SK-N-SH (cell line): ENCODE measurements around the gene SH3TC1. TPM values are rescaled to one million over a fixed set of nuclear protein-coding genes. Genes with fewer than 3 reads are reported as not detected.

Source experiments
- CTCF ChIA-PET: fragments of 300-600, 350-600 bp; formaldehyde crosslinking; extraction: SDS; loops from one replicate; lab custom pipeline; 2021; lab: Yijun Ruan, JAX
- POLR2A ChIA-PET: fragments of 350-600 bp; sonication (Branson Sonifier 250); formaldehyde crosslinking; extraction: SDS; loops from one replicate; lab custom pipeline; 2020; ENCODE audit warnings: antibody characterized with exemption, inconsistent platforms; lab: Yijun Ruan, JAX
- DNase-seq: peaks from one replicate; pipeline ENCODE4 v3.0.0; 2012
- H2AFZ ChIP-seq: fragments of 200-600 bp; sonication (generic); 2 replicates; pipeline ENCODE4 v1.8.1; 2016; ENCODE audit warnings: antibody characterized with exemption, mild to moderate bottlenecking, low read depth
- H3F3A ChIP-seq: fragments of 200-600 bp; sonication (generic); replicated peaks from 2 replicates; pipeline ENCODE3; 2016; ENCODE audit warnings: antibody characterized with exemption, mild to moderate bottlenecking; ENCODE audit not compliant: insufficient read depth
- H3K27ac ChIP-seq, 2 experiments: fragments of 200-500 bp in 1 of 2; fragments of 200-600 bp in 1 of 2; sonication (Bioruptor generic) in 1 of 2; sonication (generic), shearing (Covaris generic) in 1 of 2; 2 replicates each; pipeline versions ENCODE4 v1.5.1 to v1.6.1; 2014 to 2016; ENCODE audit warnings: low read depth in 2 of 2, inconsistent platforms in 1 of 2, low read length in 1 of 2, mild to moderate bottlenecking in 1 of 2, mixed read lengths in 1 of 2
- H3K27me3 ChIP-seq: fragments of 200-600 bp; sonication (generic), shearing (Covaris generic); 2 replicates; pipeline ENCODE4 v1.6.1; 2016; ENCODE audit warnings: mixed run types; ENCODE audit not compliant: insufficient read depth
- H3K36me3 ChIP-seq, 2 experiments: fragments of 200-500 bp in 1 of 2; fragments of 200-600 bp in 1 of 2; sonication (Bioruptor generic) in 1 of 2; sonication (generic) in 1 of 2; replicated peaks in 1 of 2; 2 replicates each; pipeline versions ENCODE3 to v1.5.1; 2014 to 2016; ENCODE audit warnings: low read length in 1 of 2, mild to moderate bottlenecking in 1 of 2; ENCODE audit not compliant: insufficient read depth in 2 of 2, control insufficient read depth in 1 of 2
- H3K4me1 ChIP-seq, 2 experiments: fragments of 200-500 bp in 1 of 2; fragments of 200-600 bp in 1 of 2; sonication (Bioruptor generic) in 1 of 2; sonication (generic), shearing (Covaris generic) in 1 of 2; 2 replicates each; pipeline versions ENCODE4 v1.5.1 to v1.6.1; 2014 to 2016; ENCODE audit warnings: low read depth in 1 of 2, low read length in 1 of 2, mixed run types in 1 of 2; ENCODE audit not compliant: insufficient read depth in 2 of 2, control insufficient read depth in 1 of 2
- H3K4me2 ChIP-seq: fragments of 200-600 bp; sonication (generic), shearing (Covaris generic); 2 replicates; pipeline ENCODE4 v1.6.1; 2017; ENCODE audit warnings: mixed run types
- H3K4me3 ChIP-seq, 2 experiments: fragments of 200-500 bp in 1 of 2; fragments of 200-600 bp in 1 of 2; sonication (Bioruptor generic) in 1 of 2; sonication (generic), shearing (Covaris generic) in 1 of 2; 2 replicates each; pipeline versions ENCODE4 v1.5.1 to v1.8.1; 2014 to 2016; ENCODE audit warnings: low read depth in 2 of 2, inconsistent platforms in 1 of 2, low read length in 1 of 2, mild to moderate bottlenecking in 1 of 2, mixed read lengths in 1 of 2, moderate library complexity in 1 of 2
- H3K79me2 ChIP-seq: fragments of 200-600 bp; sonication (generic); 2 replicates; pipeline ENCODE4 v1.8.1; 2017; ENCODE audit warnings: mild to moderate bottlenecking; ENCODE audit not compliant: insufficient read depth
- H3K9ac ChIP-seq: fragments of 200-600 bp; sonication (generic); 2 replicates; pipeline ENCODE4 v1.6.1; 2017; ENCODE audit warnings: mixed run types
- H3K9me2 ChIP-seq: fragments of 200-600 bp; sonication (generic); 2 replicates; pipeline ENCODE4 v1.6.1; 2017; ENCODE audit warnings: mixed run types
- H3K9me3 ChIP-seq: fragments of 200-600 bp; sonication (generic); 2 replicates; pipeline ENCODE4 v1.6.1; 2017; ENCODE audit warnings: mixed run types, mild to moderate bottlenecking, moderate library complexity
- H4K20me1 ChIP-seq: fragments of 200-600 bp; sonication (generic); 2 replicates; pipeline ENCODE4 v1.6.1; 2017; ENCODE audit warnings: mild to moderate bottlenecking, mixed run types; ENCODE audit not compliant: insufficient read depth
- FOXJ3 ChIP-seq: sonication (generic); formaldehyde crosslinking; IDR thresholded peaks from 2 replicates; pipeline ENCODE4 v1.5.1; 2020; ENCODE audit warnings: mild to moderate bottlenecking, missing genetic modification reagents
- GABPA ChIP-seq: IDR thresholded peaks from 2 replicates; pipeline ENCODE4 v1.4.0; 2012; ENCODE audit warnings: low read depth, mild to moderate bottlenecking
- JUND ChIP-seq: IDR thresholded peaks from 2 replicates; pipeline ENCODE4 v1.4.0; 2012
- MEF2A ChIP-seq: IDR thresholded peaks from 2 replicates; pipeline ENCODE4 v1.4.0; 2012; ENCODE audit warnings: low read depth, borderline replicate concordance
- NFIC ChIP-seq: IDR thresholded peaks from 2 replicates; pipeline ENCODE4 v1.4.0; 2012; ENCODE audit warnings: borderline replicate concordance
- NRF1 ChIP-seq: IDR thresholded peaks from 2 replicates; pipeline ENCODE4 v1.6.1; 2012; ENCODE audit warnings: low read depth, mild to moderate bottlenecking, low read length
- PBX3 ChIP-seq: IDR thresholded peaks from 2 replicates; pipeline ENCODE4; 2012
- RXRA ChIP-seq: IDR thresholded peaks from 2 replicates; pipeline ENCODE4 v1.4.0; 2012; ENCODE audit warnings: low read depth, mild to moderate bottlenecking, borderline replicate concordance
- SIN3A ChIP-seq: IDR thresholded peaks from 2 replicates; pipeline ENCODE4 v1.6.1; 2012; ENCODE audit warnings: low read depth, mild to moderate bottlenecking, low read length, moderate library complexity, borderline replicate concordance
- SMC3 ChIP-seq: IDR thresholded peaks from 2 replicates; pipeline ENCODE4 v1.6.1; 2012; ENCODE audit warnings: low read depth, low read length, improper control_type of control experiment
- TAF1 ChIP-seq: IDR thresholded peaks from 2 replicates; pipeline ENCODE4 v1.6.1; 2012; ENCODE audit warnings: low read depth, mild to moderate bottlenecking, low read length, moderate library complexity, borderline replicate concordance
- USF2 ChIP-seq: fragments of 150-350 bp; IDR thresholded peaks from 2 replicates; pipeline ENCODE4 v1.6.1; 2017; ENCODE audit warnings: antibody characterized with exemption, low read length, low read depth, borderline replicate concordance
- WGBS: methylation state at CpG from one replicate; pipeline ENCODE4 v1.1.6; 2017; ENCODE audit warnings: low lambda C conversion rate; 5-methylcytosine and 5-hydroxymethylcytosine counted together
- polyA plus RNA-seq, 3 experiments: library from polyadenylated mRNA; depleted of rRNA; stranded (reverse); fragments of >200 nt; gene quantifications; 2 replicates each; pipeline ENCODE4 v1.2.3, GENCODE V29; 2012

Gene SH3TC1
- polyA plus RNA-seq, 1 of the 3 experiments (the other 2 are of a cell fraction): 2.7 TPM

GRCh38 chr4:8244001-8244757 is 45.1 kb downstream of the SH3TC1 start:
- TF ChIP-seq USF2 (no peak), TAF1 (no peak), RXRA (no peak), MEF2A (no peak), GABPA (no peak), PBX3 (no peak), SIN3A (no peak), NRF1 (no peak), SMC3 (no peak), JUND (no peak), FOXJ3 (CRISPR knock-in tag) (no peak), NFIC (no peak)
- POLR2A ChIA-PET: no interaction called here
- DNase-seq: no peak
- Histone ChIP-seq H3K4me3 (no peak overlapping the region), H3K27me3 (no peaks in the 10 kb centered on the region), H3K36me3 (no peaks in the 10 kb centered on the region), H3K9ac (no peak overlapping the region), H2AFZ (no peak overlapping the region), H3K79me2 (no peaks in the 10 kb centered on the region), H3F3A (no peaks in the 10 kb centered on the region), H3K27ac (no peak overlapping the region), H3K4me1 (peaks cover 4 to 8% of the 10 kb centered on the region in 2 experiments; a peak in 1 of 4 replicates), H3K9me2 (no peaks in the 10 kb centered on the region), H3K4me2 (no peak overlapping the region), H3K9me3 (no peaks in the 10 kb centered on the region), H4K20me1 (no peaks in the 10 kb centered on the region)
- WGBS: 90% methylated on average over 10 of the region's 18 CpGs
- CTCF ChIA-PET: interaction anchor here (1.2 to 6.8 kb wide), 6 partner anchors 16 to 176 kb away, joined by 3 to 115 read pairs (median 10); no protein-coding TSS in a partner anchor

GRCh38 chr4:8244931-8245460 is 45.9 kb downstream of the SH3TC1 start:
- 89% methylated on average over 5 of the region's 19 CpGs for WGBS
- H3K9ac ChIP-seq: no peak overlapping the region
- H3K4me3 ChIP-seq: no peak overlapping the region
- ChIA-PET POLR2A (no interaction called here), CTCF (interaction anchor here (1.2 to 6.8 kb wide), 4 partner anchors 68 to 165 kb away, joined by 3 to 115 read pairs (median 10); no protein-coding TSS in a partner anchor)
- H3K27me3 ChIP-seq: no peaks in the 10 kb centered on the region
- H3K27ac ChIP-seq: no peak overlapping the region
- H3K4me1 ChIP-seq: peaks cover 4 to 8% of the 10 kb centered on the region in 2 experiments; a peak in 1 of 4 replicates
- no peak for DNase-seq
- H3F3A ChIP-seq: no peaks in the 10 kb centered on the region
- no peak overlapping the region for H2AFZ ChIP-seq
- H4K20me1 ChIP-seq: no peaks in the 10 kb centered on the region
- H3K9me3 ChIP-seq: no peaks in the 10 kb centered on the region
- H3K9me2 ChIP-seq: no peaks in the 10 kb centered on the region
- no peaks in the 10 kb centered on the region for H3K79me2 ChIP-seq
- no peak overlapping the region for H3K4me2 ChIP-seq
- H3K36me3 ChIP-seq: no peaks in the 10 kb centered on the region
- TF ChIP-seq GABPA: no peak
- TF ChIP-seq, all 33 proteins: peak for 0
